Activated CD4-positive, alpha-beta T cell treated with anti-CD3 and anti-CD28 coated beads, Interleukin-2, amount 50 U/mL, for 1 hour (primary cell): Measurements from ENCODE around the gene ZACN.
A peak's percentile ranks its signal among the peaks of the same experiment; 100 is the strongest.

Experiments used
- DNase-seq: peaks from one replicate; pipeline ENCODE4 v3.0.0-alpha.2; 2020

ZACN gene

DNA sequence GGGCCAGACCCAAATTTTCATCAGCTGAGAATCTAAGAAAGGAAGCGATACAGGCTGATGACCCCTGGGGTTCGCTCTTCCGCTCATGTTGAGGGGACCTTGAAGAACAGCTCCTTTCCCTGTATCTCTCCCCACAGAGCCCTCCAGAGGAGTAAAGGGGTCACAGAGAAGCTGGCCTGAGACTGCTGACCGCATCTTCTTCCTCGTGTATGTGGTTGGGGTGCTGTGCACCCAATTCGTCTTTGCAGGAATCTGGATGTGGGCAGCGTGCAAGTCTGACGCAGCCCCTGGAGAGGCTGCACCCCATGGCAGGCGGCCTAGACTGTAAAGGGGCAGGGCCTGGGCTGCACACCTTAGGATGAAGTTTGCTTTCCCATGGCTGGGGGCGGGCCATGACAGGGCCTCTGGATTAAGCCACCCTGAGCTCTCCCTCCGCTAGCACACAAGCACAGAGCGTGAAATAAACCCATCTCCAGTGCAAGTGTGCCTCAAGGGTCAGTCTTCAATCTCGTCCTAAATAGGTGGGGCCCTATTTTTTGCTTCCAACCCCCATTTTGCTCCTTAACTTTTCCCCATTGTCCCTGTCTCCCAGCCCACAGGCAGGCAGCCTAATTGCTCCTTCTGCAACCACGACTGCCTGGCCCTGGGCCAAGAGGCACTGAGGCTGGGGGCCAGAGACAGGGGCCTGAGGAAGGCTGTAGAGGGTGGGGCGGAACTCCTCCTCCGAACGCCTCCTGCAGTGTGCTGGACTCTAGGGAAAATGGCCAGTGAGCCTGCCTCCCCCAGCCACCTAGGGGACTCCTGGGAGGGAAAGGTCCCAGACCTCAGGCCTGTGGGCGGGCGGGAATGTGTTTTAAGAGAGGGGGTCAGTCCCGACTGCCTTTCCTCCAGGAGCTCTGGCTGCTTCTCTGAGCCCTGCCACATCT, 3.6 kb downstream of the ZACN start:
- DNase-seq: no peak

DNA sequence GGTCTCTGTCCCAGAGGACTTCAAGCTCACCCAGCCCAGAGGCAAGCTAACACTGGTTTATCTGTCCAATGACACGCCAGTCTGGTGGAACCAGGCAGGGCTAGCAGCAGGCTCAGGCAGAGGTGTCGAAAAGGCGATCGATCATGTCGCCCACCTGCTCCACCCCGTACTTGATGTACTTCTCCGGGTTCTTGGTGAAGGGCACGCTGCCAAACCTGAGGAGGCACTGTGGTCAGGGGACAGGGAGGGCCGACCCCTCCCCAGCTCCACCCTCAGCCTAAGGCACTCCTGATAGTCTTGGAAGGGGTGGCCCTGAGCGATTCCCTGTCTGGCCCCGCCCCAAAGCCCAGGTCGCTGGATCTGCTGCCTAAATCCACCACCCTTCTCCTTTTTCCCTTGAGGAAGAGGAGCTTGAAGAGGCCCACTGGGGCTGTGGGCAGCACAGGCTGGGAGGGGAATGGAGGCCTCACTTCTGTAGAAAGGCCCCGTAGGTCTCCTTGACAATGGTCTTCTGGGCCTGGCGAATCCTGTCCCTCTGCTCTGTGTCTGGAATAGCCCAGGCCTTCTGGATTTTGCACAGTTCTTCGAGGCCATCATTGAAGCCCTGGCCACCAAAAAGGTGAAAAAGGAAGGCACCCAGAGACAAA, 4.7 kb downstream of the ZACN start:
- DNase-seq: no peak

DNA sequence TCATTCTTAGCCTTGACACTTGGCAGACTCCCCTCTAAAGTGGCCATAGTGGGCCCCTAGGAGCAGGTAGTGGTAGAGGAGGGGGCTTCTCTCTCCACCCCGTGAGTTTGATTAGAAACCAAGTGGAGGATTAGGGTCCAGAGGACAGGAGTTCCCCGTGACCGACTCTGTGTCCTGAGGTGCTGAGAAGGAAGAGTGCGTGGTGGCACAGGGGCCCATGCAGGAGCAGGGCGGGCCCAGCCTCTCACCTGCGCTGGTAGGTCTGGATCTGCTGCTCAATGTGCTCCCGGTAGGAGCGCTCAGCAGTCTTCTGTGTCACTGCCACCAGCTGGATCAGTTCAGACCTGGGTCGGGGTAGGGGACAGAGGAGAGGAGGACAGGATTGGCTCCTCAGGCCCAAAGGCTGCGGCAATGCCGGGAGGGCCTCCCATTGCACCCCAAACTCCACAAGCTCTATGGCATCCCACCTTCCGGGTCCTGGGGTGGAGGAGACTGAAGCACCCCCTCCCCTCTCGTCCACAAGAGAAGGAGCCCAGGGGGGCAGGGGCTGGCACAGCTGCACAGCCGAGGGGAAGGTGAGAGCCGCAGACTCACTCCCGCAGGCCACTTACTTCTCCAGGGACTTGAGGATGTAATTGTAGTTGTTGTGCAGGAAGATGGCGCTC, 6.2 kb downstream of the ZACN start:
- DNase-seq: no peak

DNA sequence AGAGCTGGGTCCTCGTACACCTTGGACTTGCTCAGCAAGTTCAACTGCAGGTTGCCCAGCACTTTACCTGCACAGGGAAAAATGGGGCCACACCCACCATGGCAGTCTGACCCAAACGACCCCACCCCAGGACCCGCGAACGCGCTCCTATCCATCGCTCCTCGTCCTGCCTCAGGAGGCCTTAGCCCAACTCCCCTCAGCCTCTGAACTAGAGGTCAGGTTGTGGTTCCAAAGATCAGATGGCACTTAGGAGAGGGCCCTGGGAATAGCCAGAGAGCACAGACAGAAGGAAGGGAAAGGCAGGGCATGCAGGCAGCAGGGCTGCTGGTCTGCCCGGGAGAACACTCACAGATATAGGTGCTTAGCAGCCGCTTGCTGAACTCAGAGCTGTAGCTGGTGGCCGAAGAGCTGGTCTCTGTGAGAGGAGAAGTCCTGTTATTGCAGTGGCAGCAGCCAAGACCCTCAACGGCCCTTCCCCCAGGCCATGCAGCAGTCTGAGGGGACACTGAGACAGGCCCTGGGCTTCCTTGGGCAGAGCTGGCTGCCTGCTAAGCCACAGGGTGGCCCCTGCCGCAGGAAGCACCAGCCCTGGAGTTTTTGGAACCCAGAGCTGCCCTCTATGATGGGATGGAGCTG, 6.9 kb downstream of the ZACN start:
- DNase-seq: no peak

DNA sequence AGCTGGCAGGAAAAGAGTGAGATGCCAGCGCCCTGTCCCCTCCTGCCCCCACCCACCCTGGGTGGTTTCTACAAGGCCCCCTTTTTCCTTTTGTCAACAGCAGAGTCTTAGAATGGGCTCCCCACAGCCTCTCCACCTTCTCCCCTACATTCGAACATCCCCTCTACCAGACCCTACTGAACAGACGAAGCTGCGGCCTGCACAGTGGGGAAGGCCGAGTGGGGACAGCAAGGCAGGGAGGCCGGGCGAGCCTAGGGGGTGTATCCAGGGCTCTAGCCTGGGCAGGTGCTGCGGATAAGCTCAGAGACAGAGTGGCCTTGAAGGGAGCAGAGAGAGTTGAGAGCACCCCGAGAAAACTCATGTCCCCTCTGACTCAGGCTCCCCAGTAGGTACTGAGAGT, 7.4 kb downstream of the ZACN start:
- DNase-seq: no peak

DNA sequence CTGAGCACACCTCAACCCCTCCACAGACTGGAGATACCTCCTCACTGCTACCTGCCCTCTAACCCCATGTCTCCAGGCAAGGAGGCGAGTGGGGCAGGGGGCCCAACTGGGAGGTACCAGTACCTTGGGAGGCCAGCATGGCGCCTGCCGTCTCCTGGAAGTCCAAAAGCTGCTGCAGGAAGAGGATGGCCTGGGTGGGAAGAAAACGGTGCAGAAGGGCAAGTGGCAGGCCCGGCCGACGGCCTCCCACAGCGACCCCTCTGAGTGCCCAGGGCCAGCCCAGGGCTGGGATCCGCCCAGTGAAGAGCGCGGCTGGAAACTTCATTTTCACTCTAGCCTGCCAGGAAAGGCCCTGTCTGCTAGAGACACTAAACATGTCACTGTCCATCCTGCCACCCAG, 8.5 kb downstream of the ZACN start:
- DNase-seq: no peak

DNA sequence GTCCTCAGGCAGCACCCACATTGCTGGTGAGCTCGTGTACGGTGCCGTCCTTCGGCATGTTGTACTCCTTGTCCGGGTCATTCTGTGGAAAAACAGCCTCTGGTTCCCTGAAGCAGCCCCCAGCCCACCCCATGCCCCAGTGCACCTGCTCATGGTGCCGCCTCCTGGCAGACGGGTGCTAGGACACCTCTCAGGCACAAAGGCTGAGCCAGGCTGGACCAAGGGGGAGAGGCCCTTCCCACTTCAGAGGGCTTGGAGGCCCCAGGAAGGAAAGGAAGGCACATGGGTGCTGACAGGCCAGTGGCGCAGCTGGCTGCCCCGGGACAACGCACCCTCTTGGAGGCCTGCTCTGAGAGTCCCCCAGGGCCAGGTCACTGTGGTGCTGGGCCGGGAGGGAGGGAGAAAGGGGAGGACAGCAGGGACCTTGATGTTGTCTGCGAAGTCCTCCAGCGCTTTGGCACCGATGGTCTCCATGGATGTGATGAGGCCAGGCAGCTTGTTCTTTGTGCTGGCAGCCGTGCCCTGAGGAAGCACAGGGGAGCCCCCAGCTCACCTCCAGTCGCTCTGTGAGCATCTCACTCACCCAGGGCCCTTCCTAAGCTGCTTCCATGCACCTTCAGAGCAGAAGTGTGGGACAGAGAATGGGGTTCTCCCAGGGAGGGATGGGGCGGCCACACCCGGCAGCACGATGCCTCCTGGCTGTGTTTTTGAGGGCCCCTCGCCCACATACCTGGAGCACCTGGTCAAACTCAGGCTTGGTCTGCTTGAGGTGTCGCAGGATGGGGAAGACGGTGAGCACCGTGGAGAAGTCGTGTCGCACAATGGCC, 9.3 kb downstream of the ZACN start:
- no peak for DNase-seq

DNA sequence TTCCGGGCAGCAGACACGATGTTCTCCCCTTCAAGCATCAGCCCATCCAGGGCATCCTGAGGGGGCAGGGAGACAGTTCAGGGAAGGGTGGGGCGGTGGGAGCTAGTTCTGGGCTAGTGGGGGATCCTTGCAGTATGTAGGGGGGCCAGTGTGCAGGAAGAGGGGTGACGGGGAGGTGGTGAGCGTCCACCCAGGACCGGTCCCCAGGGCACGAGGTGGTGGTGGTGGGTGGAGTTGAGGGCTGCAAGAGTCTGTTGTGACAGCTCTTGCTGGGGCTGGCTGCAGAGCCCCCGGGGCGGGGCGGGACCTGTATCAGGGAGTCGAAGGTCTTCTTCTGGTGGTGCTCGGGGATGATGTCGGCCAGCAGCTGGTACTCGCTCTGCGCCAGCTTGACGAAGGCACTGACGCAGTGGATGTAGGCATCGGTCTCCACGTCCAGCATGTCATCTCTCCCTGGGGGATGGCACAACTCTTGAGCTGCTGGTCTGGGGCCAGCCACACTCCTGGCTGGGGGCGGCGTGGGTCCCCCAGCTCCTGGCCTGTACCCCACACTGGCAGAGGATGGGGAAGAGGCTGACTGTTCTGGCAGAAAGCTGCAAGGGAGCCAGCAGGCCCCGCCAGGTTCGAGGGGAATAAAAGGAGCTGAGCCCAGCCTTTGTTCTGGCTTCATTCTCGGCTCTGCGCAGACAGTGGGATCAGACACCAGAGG, 10.0 kb downstream of the ZACN start:
- no peak for DNase-seq

DNA sequence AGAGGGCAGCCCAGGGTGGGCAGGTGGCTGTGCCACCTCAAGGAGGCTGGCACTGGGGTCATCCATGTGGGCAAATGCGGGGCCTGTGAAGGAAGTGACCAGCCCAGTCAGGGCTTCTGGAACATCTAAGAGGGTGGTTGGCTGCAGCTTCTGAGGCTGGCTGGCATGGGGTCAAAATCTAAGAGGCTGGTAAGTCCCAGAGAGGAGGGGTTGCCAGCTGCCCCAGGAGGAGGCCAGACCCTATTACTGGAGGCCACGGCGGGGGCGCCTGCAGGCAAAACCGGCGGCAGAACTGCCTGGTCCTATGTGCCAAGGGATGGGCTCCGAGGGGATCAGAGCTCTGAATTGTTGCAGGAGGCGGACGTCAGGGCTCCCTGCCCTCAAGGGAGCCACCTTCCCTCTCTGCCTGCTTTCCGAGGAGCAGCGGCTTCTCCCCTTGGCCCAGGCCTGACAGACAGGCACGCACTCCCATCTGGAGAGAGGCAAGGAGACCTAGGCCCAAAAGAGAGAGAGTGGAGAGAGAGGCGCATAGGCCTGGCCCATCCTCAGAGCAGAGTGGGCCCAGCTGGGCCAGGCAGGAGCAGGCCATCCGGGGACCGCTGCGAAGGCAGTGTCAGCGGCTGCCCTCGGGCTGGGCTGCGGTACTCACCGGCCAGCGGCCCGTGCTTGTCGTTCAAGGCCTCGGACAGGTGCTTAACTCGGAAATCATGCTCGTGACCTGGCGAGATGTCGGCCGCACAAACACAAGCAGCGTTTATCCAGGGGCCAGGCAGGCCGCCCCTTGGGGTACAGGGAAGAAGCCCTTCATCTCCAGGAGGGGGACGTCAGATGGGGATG, 10.9 kb downstream of the ZACN start:
- no peak for DNase-seq

DNA sequence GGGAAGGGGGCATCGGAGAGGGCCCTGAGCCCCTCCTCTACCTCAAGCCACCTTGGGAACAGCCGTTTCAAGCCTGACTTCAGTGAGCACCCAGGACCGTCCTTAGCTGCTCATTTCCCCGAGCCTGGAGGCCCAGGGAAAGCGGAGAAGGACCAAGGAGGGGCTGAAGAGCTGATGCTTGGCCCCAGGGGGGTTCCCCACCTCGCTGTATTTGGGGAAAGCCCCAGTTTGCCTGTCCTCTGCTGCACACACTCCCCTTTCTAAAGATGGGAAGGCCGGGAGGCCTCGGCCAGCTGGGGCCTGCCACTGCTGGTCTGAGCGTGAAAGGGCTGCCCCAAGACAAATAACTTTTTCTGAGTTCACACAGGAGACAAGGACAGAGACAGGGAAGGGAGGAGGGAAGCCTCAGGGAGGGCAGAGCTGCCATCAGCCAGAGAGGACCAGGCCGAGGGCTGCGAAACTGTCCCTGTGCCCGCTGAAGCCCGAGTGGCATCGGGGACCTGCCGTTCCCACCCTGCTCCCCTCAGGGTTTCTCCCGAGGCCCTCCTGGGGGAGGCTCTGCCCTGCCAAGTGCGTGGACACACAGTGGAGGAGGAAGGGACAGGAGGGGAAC, 11.6 kb downstream of the ZACN start:
- no peak for DNase-seq

DNA sequence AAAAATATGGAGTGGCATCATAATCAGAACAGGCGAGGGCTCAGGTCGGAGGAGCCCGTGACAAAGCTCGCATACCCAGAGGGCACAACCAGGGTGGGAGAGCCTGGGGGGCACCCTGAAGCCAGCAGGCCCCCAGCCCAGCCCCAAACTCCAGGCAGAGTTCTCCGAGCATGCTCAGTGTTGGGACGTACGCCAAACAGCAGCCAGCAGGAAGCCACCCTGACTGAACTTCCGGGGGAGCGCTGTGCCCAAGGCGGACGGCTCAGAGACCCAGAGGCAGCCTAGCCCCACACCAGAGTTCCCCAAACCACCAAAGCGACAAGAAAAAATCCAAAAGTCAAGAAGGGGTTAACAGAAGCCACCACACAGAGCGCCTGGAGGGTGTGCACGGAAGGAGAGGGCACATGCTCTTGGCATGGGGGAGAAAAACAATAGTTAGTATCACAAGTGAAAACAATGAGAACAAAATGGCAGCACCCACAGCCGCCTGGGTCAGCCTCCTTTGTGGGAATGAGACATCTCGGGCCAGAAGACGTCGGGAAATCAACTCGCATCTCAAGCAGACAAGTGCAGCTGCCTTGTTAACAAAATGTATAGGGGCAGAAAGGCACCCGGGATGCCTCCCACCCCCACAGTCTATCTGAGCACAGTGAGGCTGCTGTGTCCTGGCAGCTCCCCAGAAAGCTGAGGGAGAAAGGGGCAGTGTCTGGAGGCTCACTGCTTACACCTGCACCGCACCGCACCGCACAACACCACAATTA, 12.7 kb downstream of the ZACN start:
- DNase-seq: no peak

DNA sequence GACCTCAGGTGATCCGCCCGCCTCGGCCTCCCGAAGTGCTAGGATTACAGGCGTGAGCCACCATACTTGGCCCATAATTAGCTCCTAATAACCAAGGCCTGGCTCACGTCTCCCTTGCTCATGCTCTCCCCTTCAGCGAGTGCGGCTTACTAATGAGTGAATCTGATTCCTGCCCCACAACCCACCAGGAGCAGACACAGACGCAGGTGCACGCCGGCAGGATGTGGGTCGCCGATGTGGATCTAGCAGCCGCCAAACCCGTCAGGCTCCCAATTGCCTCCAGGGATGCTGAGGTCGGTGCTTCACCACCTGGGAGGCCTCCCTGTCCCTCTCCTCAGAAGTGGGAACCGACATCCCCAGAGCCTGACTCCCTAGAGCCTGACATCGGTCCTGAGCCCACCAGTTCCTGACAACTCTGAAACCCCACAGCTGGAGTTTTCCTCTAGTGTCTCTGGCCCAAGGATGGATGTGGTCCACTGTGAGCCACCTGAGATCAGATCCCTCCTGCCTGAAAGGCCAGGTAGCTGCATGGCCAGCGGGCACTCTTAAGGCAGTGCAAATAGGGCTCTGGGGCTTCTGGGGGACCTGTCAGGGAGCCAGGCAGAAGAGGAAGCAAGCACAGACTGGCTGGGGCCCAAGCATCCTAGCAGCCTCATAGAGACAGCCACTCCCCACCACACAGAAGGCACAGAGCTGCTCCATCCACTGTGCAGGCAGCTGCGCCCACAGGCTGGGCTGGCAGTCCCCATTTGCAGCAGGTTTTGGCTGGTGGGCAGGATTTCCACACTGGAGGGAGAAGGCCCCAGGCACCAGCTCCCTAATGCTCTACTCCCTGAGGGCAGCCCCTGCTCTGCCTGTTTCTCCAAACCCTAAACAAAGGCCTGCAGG, 13.8 kb downstream of the ZACN start:
- DNase-seq: no peak

DNA sequence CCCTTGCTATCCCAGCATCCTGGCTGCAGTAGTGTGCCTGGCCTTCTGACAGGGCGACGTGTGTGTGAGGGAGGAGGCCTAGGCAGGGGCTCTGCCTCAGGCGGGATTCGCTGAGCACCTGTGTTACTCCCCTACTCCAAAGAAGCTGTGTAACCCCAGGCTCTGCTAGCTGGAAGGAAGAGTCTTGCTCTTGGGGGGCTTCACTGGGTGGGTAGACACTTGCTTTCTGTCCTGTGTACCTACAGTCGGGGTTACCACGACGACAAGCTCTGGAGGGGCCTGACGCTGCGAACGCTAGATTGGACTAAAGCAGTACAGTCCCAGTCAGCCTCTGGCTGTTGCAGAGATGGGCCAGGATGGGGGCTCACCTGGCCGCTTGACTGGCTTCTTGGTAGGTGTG, 15.1 kb downstream of the ZACN start:
- no peak for DNase-seq

DNA sequence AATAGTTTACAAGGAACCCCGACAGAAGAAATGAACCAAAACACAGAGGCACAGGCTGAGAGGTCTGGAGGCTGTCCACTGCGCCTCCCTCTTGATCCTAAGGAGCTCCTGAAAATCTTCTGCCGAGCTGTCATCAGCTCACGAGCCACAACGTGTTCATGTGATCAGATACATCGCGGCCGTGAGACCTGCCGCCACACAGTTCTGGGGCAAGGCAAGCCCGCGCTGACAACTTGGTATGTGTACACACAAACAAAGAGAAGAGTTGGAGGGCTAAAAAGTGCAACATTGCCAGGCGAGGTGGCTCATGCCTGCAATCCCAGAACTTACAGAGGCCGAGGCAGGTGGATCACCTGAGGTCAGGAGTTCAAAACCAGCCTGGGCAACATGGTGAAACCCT, 17.0 kb downstream of the ZACN start:
- DNase-seq: no peak

DNA sequence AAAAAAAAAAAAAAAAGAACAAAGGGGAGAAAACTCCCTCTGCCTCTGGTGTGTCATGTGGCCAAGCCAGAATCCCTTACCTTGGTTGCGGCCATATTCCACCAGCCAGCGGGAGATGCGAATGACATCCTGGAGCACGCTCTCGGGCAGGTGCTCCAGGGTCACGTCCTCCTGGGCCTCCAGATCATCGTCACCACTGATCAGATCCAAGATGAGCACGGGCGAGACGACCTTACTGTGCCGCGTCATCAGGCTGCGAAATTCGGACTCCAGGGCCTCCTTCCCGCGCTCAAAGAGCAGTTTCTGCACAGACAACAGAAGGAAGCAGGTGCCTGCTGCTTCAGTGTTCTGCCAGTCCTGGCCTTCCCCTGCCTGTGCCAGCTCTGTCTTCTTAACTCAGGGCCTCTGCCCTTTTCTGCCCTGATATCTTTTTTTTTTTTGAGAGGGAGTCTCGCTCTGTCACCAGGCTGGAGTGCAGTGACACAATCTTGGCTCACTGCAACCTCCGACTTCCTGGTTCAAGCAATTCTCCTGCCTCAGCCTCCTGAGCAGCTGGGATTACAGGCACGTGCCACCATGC, 18.8 kb downstream of the ZACN start:
- DNase-seq: no peak

DNA sequence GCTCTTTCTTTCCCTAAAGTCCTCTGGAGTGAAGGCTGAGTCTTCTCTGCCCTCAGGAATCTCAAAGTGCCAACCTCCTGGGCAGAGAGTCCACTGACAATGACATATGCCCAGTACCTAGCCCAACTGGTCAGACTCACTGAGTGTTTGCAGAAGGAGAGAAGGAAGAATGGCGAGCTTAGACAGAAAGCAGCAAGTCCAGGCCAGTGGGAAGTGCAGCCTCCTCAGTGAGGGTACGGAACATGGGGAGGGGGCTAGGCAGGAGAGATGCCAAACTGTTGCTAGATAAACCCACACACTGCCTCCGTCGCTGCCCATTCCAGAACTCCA, 23.9 kb downstream of the ZACN start:
- DNase-seq: no peak

DNA sequence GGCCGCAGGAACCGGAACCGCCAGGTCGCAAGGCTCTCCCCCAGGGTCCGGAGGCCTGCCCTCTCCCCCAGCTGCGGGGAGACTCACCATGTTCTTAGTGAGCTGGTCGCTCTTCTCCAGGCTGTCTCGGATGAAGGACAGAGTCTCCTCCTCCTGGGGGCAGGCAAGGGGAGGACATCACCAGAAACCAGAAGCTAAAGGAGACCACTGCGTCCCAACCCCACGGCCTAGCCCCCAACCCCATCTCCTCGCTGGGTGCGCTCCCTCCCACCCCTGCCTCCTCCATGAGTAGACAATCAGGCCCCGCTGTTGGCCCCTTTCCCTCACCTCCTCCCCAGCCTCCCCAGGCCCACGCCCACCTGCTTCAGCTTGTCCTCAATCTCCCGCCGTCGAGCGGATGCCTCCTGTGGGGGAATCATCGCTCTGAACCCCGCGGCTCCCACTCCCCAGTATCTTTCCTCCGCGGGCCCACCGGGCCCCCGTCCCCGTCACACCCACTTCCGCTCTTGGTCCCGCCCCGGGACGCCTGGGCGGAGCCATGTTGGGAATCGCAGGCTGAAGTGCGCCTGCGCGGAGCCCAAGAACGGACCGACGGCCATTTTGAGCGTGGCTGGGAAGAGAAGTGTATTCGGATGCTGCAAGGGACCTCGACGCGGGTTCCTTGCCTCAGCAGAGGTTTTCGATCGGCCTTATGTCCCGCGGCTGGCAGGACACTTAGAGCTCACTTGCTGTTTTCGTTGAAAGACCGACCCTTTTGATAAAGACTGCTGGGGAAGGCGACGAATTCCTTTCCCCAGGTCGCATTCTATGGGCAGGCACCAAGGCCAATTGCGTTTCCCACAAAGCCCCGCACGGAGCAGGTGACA, 24.5 kb downstream of the ZACN start, which contains the start of gene EXOC7:
Gene EXOC7 (minus strand): TSS at position 514 of the 866 bp plus-strand sequence. CDS start 95 bp downstream, at position 419.
- DNase-seq: peak; percentile 90
